22Rv1 (cell line): ENCODE data around the gene TBCK.

Experiments used
- H3K27ac ChIP-seq: fragments of 450-650 bp; 2 replicates; pipeline ENCODE4 v1.5.1; 2017
- ZFX ChIP-seq: fragments of 450-650 bp; IDR thresholded peaks from 2 replicates; pipeline ENCODE4 v1.6.1; 2017; ENCODE audit warnings: antibody characterized with exemption, borderline replicate concordance
- TF ChIP-seq, protein P1 (sequence below): fragments of 450-650 bp; IDR thresholded peaks from 2 replicates; pipeline ENCODE4 v1.5.1; 2017; ENCODE audit warnings: mild to moderate bottlenecking

The TBCK gene

DNA sequence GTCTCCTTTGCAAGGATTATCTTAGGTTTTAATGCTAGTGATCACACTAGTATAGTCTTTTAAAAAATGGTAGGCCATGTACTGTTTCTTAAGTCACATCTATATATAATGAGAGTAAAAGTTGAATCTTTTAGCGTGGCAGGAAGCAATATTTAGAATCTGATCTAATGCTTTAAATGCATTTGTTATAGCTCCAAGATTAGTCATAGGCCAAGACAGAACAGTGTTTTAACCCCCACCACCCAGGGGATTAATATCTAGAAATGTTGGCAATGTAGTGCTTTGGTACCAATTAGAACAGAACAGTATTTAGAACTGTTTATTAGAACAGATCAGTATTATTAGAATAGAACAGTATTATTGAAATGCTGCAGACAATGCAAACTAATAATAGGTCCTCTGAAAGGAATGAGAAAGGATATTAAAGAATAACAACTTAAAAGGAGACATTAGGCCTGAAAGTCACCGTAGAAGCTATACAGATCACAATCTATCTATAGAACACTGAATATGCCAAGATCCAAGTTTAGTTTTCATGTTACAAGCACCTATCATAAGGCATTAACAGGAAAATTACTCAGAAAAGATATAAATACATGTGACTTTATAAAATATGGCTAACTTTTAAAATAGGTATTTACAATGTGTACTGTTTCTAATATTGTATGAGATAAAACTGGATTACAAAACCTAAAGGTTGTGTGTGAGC, 274.6 kb downstream of the TBCK start:
- TF ChIP-seq ZFX, result no peak
- TF ChIP-seq, protein P1, sequence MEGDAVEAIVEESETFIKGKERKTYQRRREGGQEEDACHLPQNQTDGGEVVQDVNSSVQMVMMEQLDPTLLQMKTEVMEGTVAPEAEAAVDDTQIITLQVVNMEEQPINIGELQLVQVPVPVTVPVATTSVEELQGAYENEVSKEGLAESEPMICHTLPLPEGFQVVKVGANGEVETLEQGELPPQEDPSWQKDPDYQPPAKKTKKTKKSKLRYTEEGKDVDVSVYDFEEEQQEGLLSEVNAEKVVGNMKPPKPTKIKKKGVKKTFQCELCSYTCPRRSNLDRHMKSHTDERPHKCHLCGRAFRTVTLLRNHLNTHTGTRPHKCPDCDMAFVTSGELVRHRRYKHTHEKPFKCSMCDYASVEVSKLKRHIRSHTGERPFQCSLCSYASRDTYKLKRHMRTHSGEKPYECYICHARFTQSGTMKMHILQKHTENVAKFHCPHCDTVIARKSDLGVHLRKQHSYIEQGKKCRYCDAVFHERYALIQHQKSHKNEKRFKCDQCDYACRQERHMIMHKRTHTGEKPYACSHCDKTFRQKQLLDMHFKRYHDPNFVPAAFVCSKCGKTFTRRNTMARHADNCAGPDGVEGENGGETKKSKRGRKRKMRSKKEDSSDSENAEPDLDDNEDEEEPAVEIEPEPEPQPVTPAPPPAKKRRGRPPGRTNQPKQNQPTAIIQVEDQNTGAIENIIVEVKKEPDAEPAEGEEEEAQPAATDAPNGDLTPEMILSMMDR, result no peak

DNA sequence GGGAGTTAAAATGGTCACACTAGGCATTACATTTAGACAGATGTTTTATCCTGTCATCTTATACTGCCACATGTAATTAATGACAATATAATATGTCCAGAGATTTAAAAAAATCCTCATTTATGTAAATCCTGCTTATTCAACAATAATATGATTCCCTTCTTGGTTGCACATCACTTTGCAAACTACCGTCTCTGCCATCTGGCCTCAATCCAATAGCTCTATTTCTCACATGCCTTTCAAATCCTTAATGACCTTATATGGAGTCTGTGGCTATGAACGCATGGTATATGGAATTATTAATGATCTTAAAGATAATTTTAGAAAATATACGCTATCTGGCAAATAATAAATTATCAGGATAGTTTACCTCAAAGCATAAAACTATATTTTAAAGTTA, 276.2 kb downstream of the TBCK start:
- TF ChIP-seq ZFX, result no peak
- TF ChIP-seq, protein P1, result no peak

More for the DNA sequence above, 274.6 kb downstream of the TBCK start:
- no peak overlapping the region for H3K27ac ChIP-seq

DNA sequence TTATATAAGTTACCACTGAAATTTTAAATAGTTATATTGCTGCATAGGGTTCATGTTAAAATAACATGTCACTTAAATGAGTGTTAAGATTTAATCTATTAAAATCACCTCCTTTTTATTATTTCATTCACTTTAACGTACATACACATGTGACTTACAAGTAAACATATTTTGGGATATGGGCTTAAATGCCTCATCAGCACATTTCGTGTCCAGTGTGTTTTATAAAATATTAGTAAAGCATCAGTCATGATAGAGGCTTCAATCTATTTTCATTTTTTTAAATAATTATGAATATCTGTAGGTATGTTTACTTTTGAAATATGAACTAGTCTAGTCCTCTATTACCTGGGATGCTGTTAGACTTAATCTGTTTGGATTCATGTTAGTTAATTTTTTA, 277.1 kb downstream of the TBCK start:
- no peak for TF ChIP-seq ZFX
- TF ChIP-seq, protein P1, result no peak
- H3K27ac ChIP-seq, result no peak overlapping the region

More for the DNA sequence above, 276.2 kb downstream of the TBCK start:
- no peak overlapping the region for H3K27ac ChIP-seq

DNA sequence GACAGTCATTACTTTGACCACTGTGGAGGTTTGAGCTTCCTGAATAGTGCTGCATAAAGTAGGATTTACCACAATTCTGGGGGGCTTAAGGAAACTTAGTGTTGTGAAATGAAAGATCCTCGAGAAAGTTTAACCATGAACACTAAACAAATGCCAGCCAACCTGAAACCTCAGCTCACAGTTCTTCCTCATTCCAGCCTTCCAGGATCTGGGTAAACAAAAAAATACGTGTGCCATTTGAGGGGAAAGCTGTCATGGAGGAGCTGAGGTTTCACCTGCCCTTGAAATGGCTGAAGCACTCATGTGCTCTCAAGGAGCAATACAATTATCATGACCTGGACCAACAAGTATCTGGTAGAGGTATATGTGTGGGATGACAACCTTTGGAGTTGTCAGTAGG, 278.0 kb downstream of the TBCK start:
- no peak for TF ChIP-seq ZFX
- TF ChIP-seq, protein P1, result no peak
- no peak overlapping the region for H3K27ac ChIP-seq

DNA sequence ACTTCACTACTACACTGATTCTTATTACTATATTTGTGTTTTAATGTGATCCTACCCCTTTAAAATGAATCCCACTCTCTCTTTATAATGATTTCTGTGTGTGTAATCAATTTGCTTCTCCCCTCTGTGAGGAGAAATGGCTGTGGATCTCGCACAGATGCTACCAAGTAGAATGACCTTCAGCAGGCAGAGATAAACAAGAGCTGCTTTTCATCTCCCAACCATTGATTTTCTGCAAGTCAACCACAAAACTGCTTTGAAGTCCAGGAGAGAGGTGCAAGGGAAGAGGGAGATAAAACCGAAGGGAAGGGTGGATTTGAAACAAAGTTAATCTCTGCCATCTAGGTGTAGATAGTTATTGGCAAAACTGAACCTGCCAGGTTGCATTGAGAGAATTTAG, 279.2 kb downstream of the TBCK start:
- no peak overlapping the region for H3K27ac ChIP-seq
- TF ChIP-seq ZFX, result no peak
- TF ChIP-seq, protein P1, result no peak

DNA sequence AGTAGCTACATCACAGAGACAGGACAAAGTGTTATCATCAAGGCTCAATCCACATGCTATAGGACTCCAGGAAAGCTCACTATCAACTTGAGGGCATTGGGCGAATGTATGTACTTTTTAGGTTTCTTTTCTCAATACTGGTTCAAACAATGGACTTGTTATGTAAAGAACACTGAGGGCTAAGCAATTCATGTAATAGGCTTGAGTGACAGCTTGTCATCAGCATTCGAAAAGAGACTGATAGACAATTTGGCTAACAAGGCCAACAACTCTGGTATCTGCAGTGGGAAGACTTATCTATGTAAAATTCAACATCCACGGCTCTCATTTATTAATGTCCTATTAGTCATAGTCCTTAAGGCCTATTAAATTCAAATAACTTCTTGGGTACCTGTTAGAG, 279.7 kb downstream of the TBCK start:
- H3K27ac ChIP-seq, result no peak overlapping the region
- TF ChIP-seq ZFX, result no peak
- TF ChIP-seq, protein P1, result no peak

DNA sequence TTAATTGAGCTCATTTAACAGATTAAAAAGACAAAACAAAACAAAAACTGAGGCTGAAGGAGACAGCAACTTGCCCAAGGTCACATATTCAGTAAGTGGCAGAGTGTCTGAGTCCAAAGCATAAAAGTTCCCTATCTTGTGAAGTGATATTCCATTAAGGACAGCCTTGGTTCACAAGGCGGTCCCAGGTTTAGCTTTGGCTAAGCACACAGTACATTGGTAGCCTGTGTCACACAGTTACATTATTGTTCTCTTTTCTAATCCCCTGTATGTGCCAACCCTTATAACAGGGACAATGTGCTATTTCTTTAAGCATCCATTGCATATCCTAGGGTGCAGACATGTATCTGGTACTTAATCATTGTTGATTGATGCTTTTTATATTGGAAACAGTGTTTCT, 280.8 kb downstream of the TBCK start:
- TF ChIP-seq, protein P1, result no peak
- TF ChIP-seq ZFX, result no peak
- no peak overlapping the region for H3K27ac ChIP-seq
